ENCODE data around the gene AZU1.
"Not testable (repeated sequence)": the region's sequence is repeated elsewhere in the genome, so short reads cannot be mapped to it uniquely, and the experiment has no call there.

DNA sequence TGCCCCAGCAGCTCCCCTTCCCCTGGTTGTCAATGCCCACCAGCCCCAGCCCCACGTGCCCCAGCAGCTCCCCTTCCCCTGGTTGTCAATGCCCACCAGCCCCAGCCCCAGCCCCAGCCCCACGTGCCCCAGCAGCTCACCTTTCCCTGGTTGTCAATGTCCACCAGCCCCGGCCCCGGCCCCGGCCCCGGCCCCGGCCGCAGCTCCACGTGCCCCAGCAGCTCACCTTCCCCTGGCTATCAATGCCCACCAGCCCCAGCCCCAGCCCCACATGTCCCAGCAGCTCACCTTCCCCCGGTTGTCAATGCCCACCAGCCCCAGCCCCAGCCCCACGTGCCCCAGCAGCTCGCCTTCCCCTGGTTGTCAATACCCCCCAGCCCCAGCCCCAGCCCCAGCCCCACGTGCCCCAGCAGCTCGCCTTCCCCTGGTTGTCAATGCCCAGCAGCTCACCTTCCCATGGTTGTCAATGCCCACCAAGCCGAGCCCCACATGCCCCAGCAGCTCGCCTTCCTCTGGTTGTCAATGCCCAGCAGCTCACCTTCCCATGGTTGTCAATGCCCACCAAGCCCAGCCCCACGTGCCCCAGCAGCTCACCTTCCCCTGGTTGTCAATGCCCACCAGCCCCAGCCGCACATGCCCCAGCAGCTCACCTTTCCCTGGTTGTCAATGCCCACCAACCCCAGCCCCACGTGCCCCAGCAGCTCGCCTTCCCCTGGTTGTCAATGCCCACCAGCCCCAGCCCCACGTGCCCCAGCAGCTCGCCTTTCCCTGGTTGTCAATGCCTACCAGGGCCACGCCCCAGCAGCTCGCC lies 51.3 kb downstream of the AZU1 start:
- TF ChIP-seq CTCF, POLR2A (IDR thresholded peaks at IDR 0.05): not testable (repeated sequence)
